ENCODE results near the gene PFKFB1.

DNA sequence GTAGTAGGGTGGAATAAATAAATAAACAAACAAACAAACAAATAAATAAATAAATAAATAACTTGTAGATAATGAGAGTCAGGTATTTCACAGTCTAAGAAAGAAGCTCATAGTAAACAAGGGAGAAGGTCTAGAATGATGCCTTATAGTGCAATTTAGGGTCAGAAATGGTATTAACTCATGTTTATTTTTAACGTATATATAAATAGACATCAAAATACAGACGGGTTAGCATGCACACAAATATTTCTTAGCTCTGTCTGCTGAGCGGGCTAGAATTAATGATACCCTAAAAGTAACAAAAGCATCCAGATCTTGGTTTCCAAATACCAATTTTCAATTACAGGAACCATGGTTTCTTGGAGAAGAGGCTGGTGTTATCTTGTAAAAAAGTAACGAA lies 16.6 kb downstream of the PFKFB1 start:
- TF ChIP-seq, protein P1, sequence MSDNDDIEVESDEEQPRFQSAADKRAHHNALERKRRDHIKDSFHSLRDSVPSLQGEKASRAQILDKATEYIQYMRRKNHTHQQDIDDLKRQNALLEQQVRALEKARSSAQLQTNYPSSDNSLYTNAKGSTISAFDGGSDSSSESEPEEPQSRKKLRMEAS (IDR thresholded peaks at IDR 0.05; ENCODE audit: low read depth, low read length): no peak
- TF ChIP-seq, protein P2, sequence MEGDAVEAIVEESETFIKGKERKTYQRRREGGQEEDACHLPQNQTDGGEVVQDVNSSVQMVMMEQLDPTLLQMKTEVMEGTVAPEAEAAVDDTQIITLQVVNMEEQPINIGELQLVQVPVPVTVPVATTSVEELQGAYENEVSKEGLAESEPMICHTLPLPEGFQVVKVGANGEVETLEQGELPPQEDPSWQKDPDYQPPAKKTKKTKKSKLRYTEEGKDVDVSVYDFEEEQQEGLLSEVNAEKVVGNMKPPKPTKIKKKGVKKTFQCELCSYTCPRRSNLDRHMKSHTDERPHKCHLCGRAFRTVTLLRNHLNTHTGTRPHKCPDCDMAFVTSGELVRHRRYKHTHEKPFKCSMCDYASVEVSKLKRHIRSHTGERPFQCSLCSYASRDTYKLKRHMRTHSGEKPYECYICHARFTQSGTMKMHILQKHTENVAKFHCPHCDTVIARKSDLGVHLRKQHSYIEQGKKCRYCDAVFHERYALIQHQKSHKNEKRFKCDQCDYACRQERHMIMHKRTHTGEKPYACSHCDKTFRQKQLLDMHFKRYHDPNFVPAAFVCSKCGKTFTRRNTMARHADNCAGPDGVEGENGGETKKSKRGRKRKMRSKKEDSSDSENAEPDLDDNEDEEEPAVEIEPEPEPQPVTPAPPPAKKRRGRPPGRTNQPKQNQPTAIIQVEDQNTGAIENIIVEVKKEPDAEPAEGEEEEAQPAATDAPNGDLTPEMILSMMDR (IDR thresholded peaks at IDR 0.05; ENCODE audit: low read depth, low read length): no peak
- TF ChIP-seq POLR2A (IDR thresholded peaks at IDR 0.05; ENCODE audit: extremely low read depth, insufficient read length) (no peak), MYC (IDR thresholded peaks at IDR 0.05; ENCODE audit: low read depth, low read length) (no peak)

All from NB4 (cell line).